Activated T-helper 1 cell treated with Interleukin-2 at 50 U/mL for 16 hours (primary cell): Measurements from ENCODE around the gene RAD23A.

Source experiments
- DNase-seq: peaks from one replicate; pipeline ENCODE4 v3.0.0-alpha.2; 2020; ENCODE audit warnings: low read depth

Gene RAD23A

DNA sequence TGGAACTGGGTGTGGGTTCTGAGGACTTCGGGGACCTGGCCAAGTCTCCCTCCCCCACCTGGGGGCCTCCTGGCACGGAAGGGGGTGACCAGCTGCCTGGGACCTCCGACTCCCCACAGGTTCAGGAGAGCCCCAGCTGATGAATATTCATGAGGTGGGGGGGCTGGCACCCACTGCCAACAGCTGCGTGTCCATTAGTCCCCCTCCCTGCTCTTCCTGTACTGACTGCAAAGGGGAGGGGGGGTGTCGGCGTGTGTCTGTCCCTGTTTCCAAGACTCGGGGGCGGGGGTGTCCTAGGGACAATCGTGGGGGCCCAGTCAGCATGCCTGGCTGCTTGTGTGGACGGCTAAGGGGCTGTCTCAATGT lies 39.0 kb downstream of the RAD23A start:
- DNase-seq, result no peak

DNA sequence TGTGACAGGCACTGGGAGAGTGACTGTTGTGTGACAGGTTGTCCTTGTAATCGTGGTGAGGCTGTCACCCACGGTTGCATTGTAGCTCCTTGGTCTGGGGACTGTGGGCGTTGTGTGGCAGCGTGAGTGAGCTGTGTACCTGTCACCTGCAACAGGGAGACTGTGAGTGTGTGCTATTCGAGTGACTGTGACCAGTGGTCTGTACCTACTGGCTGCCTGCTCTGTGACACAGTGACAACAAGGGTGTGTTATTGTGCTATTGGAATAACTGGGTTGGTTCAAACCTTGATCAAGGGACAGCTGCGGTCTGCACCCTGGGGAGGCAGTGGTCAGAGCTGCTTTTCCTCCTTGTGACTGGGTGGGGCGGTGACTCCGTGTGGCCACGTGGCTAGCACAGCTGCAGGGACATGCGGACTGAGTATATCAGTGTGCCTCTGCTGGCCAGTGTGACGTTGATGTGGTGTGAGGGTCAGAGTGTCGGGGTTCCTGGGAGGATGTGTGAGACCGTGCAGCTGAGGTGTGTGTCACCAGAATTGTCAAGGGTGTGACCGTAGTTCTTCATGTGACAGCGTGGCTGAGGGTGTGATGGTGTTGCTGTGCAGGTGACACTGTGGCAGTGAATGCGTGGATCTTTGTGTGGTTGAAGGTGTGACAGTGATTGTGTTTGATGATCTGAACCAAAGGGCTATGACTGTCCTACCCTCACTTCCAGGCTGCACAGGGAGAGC lies 39.6 kb downstream of the RAD23A start:
- no peak for DNase-seq

DNA sequence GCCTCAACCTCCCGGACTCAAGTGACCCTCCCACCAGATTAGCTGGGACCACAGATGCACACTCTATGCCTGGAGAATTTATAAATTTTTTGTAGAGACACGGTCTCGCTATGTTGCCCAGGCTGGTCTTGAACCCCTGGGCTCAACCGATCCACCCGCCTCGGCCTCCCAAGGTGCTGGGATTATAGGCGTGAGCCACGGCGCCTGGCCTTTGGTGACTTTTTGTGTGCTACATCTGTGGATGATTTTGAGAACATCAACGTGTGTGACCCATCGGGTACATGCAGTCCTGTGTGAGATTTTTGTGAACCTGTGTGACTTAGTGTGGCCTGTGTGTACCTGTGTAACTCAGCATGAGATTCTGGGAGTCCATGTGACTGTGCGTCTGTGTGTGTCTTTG lies 41.1 kb downstream of the RAD23A start:
- no peak for DNase-seq

DNA sequence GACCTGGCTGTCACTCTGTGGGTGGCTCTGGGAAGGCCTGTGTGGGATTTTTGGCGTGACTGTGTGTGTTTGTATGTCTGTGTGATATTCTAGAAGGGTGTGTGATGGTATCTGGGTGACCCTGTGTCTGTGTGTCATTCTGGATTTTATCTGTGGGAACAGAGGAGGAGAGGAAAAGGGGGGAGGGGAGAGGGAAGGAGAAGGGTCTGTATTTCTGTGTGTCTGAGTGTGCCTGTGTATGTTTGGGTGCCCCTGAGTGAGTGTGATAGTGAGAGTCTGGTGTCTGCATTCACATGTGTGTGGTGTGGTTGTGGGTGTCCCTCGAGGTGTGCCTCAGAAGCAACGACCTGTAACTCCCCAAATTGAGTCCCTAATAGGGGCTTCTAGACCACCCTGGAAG lies 41.5 kb downstream of the RAD23A start:
- no peak for DNase-seq

DNA sequence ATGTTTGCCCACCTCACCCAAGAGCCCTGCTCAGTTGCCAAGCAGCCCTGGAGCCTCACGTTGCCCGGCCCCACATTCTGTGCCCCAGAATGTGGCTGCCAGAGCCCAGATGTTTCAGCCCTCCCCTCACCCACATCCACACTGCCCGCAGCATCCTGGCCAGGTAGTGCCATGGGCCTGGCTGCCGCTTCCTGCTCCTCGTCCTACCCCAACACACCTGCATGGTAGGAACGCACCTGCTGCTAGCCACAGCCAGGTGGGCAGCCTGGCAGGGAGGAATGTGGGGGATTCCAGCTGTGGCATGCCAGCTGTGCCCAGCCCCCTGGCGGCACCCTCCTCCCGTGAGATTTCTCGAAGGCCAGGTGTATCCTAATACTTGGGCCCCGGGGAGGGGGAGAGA lies 42.1 kb downstream of the RAD23A start:
- no peak for DNase-seq

DNA sequence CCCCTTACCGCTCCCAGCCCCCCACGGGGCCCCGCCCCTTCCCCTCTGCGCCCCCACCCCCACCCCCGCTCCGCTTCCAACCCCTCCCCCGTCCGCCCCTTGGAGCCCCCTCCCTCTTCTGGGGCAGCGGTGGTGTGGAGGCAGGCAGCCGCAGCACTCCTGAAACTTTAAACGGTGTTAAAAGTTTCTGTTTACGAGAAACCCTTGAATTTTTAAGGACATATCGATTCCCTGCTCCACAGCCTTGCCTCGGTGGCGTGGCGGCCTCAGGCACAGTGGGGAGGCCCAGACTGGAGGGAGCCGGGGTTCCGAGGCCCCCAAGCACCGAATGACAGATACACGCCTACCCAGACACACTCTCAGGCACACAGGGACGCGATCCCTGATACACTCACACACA lies 44.8 kb downstream of the RAD23A start:
- DNase-seq, result no peak

DNA sequence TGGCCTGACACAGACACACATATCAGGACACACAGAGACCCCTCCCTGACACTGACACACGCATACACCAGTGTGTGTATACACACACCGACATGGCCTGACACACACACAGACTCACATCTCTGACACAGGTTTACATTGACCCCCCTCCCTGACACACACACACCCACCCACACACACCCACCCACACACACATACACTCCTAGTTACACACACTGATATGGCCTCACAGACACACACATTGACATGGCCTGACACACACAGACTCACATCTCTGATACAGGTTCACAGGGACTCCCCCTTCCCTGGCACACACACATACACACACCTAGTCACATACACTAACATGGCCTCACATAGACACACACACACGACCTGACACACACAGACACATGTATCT lies 45.2 kb downstream of the RAD23A start:
- DNase-seq, result no peak

DNA sequence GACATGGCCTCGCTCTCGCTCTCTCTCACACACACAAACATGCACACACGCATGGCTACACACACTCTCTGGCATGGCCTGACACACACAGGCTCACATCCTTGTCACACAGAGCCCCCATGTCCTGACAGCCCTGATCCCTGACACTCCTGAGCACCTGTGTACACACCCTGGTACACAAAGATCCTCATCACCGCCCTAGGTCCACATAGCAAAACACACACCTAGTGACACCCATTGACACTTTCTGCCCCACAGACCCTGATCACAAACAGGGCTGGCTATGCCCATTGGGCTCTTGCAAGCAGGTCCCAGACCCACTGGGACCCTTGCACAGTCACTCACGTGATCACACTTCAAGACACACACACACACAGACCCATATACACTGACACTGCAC lies 45.6 kb downstream of the RAD23A start:
- DNase-seq, result no peak

DNA sequence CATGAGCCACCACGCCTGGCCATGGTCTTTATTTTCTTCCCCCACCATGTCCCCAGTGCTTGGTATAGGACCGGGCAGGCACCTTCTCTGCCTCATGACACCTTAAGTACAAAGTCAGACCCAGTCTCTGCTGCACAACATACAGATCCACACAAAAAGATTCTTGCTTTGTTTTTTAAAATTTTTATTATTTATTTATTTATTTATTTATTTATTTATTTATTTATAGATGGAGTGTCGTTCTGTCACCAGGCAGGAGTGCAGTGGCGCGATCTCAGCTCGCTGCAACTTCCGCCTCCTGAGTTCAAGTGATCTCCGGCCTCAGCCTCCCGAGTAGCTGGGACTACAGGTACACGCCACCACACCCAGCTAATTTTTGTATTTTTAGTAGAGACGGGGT lies 47.1 kb downstream of the RAD23A start:
- no peak for DNase-seq

DNA sequence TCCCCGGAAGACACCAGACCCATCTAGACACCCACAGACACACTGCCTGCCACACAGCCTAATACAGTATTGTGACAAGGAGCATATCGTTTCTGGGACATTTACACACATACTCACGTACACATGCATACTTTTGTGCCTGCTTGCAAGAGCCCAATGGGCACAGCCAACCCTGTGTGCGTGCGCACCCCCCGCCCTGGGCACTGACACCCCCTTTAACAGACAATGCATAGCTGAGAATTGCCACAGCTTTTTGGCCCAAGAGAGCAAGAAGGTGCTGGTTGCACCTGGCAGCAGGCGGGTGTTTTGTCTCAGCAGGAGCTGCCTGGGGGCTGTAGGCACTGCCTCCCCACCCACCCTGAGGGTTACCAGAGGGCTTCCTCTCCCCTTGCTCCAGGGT lies 47.9 kb downstream of the RAD23A start:
- no peak for DNase-seq

DNA sequence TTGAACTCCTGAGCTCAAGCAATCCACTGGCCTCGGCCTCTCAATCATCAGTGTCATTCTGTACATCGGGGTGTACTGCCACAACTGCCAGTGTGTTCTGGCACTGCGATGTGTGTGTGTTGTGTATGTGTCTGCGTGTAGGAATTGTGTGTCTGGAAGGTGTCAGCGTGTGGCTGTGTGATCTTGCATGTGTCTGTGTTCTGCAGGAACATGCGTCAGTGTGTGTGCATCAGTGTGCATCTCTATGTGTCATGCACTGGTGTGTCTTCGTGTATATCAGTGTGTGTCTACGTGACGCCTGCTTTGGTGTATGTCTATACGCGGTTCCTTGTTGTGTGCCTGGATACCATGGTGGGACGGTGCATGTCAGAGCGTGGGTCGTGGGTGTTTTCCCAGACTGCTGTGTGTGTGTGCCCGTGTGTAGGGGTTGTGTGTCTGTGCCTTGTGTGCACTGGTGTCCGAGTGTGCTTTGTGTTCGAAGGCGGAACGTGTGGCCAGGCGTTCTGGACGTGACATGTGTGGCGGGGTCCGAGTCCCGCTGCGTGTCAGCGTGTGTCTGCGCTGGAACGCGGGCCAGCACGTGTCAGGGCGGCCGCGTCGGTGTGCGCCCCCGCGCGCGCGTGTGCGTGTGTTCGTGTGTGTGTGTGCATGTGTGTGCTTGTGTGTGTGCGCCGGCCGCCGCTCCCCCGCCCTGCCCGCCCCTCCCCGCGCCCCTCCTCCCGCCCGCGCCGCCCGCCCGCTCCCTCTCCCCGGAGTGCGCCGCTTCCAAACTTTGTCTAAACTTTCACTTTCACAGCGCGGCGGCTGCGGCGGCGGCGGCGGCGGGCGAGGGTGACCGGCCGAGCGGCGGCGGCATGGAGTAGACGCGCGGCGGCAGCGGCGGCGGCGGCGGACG lies 49.3 kb downstream of the RAD23A start, which contains the start of gene NFIX:
TSS of gene NFIX (plus strand) at position 775 of the 895 bp plus-strand sequence. CDS start 363 bp downstream, outside the sequence.
- peak; percentile 24 for DNase-seq

DNA sequence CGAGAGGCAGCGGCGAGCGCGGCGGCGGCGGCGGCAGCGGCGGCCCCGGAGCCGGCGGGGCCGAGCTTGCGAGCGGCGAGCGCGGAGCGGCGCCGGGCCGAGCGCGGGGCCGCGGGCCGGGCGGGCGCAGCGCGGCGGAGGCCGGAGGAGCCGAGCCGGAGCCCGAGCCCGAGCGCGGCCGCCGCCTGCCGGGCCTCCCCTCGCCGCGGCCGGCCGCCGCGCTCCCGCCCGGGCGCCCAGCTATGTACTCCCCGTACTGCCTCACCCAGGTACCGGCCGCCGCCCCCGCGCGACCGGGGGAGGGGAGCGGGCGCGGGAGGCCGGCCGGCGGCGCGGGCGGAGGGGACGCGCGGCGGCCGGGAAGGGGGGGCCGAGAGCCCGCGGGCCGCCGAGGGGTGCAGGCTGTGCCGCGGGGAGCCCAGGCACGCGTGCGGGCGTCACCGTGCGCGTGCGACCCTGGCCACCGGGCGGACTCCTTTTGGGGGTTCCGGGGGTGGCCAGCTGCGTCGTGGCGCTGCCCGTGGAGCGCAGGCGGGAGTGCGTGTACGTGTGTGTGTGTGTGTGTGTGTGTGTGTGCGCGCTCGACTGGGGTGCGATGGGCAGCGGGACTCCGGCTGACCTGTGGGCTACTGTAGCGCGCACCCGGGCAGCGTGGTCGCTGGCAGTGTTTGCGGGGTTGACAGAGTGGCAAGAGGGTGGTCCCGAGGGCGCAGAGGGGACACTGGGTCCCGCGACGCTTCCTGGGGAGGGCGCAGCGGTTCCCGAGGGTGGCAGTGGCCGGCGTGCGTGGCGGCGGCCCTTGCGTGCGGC lies 50.1 kb downstream of the RAD23A start:
- DNase-seq, result no peak

DNA sequence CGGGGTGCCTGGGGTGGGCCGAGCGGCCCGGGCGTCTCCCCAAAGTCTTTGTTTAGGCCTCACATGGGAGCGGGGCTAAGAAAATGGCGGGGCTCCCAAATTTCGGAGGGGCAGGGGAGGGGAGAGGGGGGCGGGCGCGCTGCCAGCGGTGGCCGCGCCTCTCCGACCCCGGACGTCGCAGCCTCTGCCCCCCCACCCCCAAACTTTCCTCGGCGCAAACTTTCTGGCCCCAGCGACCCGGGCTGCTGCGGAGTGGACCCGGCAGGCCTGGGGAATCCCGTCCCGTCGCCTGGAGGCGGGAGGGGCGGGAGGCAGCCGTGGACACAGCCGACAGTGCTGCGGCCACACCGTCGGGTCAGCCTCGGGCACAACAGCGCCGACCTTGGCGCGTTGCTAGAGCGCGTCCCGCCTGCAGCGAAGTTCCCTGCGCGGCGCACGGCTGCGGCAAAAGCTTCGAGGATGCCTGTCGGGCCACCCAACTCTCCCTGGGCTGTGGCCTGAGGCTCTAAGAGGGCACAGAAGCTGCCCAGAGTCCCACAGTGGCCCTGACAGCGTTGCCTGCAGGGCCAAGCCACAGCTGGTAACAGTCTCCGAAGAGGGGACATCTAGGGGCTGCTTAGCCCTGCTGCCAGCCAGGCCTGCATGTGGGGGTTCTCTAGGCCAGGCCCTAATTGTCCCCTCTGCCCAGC lies 50.9 kb downstream of the RAD23A start:
- DNase-seq, result no peak

DNA sequence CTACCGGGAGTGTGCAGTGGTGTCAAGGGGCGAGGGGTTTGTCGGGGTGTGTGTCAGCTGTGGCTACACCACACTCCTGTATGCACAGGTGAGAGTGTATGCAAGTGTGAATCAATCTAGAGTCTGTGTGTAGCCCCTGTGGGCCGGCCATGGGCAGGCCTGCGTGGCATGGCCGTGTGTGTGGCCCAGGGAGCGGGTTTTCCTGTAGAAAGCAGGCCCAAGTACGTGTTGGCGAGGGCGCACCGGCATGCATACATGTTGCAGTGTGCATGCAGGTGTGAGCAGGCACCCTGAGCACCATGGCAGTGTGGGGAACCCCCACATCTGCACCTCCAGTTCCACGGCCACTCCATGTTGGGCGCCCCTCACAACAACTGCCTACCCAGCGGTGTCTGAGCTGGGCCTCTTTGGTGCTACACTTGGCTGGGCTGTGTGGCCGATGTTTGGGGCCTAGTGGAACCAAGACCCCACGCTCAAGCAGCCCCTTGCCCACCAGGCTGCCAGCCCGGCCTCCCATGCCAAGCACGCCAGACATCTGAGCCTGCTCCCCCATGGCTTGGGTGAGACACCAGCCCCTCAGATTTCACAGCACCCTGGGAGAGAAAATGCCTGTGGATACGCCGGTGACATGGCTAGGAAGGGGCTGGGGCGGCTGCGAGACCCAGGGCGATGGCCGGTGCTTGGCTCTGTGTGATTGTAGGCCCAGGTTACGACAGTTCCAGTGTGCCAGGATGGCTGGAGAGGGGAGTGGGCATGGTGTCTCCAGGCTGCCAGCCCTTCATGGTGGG lies 51.7 kb downstream of the RAD23A start:
- DNase-seq, result no peak

DNA sequence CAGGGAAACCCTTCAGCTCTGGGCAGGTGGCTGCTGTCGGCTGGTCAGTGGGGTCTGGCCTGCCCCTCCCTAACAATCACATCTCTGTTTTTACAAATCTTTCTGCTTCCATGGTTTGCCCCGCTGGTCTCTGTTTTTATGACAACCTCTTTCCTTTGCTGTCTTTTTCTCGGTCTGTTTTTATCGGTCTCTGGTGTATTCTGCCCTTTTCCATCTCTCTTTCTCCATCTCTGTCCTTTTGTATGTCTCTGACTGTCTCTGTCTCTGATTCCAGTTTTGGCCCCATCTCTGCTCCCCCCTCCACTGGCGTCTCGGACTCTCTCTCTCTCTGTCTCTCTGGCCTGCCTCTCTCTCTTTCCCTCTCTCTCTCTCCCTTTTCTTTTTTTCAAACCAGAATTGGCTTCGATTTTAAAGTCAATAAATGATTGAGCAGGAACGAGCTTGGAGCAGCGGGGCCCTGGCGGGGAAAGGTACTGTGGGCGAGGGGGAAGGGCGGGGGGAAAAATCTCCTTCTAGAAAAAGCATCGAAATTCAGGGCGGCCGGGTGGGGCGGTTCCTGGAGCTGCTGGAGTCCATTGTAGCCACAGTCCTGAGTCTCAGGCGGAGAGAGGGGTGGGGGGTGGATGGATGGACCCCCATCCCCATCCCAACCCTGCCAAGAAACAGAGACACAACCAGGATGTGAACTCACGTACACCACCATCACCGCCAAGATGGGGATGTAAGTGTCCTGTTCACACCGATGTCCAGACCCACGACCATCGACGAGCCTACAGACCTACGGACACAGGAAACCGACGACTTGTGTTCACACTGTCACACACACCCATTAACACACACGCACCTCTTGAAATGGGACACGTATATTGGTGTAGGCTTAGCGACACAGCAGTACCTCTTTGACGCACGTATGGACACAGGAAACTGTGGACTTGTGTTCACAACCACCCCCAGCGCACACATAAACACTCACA lies 52.6 kb downstream of the RAD23A start:
- no peak for DNase-seq

DNA sequence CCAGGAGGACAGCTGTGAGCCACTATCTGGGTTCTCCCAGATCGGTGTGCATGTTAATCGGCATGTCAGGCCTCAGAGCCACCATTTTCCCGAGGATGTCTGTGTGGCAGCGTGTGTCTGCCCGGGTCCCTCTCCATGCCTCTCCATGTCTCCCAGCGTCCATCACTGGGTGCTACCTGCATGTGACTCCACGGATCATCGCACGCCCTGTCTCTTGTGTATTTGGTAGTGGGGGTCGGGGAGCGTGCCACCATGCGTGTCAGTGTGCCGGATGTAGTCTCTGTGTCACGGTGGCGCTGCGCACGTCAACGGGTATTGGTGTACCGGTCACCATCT lies 55.5 kb downstream of the RAD23A start:
- no peak for DNase-seq

DNA sequence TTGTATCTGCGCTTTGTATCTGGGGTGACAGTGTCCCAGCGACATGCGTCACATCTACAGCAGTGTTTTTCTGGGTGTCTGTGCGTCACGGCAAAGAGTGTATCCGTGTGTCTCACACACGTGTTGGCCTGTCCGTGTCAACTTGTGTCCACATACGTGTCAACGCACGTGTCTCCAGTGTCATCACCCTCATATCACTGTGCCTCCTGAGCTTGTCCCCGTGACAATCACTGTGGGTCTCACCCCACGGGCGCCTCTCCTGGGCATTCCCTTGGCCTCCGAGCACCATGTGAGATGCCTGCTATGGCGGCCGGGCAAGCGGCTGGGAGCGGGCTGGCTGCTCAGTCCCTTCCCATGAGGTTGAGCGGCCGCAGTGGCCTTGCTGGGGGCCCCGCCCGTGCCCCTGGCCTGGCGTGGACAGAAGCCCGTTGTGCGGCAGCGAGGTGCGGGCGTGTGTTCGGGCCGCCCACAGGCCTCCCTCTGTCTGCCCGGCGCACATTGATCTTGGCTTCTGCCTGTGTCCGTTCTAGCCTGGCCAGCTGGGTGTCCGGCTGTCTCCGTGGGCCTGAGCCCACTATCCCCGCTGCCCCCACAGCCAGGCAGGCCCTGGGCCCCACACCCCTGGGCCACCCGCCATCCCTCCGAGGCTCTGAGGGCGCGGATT lies 56.0 kb downstream of the RAD23A start:
- DNase-seq, result no peak

DNA sequence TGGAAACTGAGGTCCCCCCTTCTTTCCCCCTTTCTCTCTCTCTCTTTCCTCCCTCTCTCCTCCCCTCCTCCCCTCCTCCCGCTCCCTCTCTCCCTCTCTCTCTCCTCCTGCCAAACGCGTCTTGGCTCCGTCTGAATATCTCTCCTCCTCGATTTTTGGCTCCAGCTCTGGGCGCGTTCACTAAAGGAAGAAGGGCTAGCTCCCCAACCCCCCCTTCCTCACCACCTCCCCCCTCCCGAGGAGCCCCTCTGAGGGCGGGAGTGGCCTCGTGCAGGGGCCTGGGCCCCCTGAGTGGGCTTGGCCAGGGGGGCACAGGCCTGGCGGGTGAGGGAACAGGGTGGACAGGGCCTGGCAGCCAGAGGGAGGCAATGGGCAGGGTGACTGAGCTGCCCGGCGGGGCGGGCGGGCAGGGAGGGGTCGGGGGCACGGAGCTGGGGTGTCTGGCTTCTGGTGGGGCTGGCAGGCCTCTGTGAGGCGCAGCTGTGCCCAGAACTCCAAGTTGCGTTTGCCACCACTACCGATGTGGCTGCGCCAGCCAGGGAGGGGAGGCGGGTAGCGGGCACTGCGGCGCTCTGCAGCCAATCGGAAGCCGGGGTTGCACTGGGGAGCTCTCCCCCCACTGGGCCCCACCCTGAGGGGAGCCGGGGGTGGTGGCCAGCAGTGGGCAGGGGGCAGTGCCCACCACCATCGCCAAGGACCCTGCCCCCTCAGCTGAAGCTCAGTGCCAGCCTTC lies 56.7 kb downstream of the RAD23A start:
- no peak for DNase-seq

DNA sequence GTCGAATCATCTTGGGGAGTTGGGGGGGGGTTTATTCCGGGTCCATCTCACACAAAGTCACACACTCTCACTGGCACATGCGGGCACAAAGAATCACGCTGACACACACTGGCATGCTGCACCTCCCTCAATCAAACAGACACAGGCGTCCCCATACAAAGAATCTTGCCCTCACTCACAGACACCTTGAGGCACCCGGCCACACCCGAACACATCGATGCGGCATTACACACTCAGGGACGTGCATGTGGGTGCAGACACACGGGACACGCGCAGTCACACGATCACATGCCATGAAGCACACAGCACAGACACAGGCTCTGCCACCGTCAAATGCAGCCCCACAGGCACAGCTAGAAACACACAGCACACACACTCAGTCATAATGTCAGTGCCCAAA lies 57.4 kb downstream of the RAD23A start:
- no peak for DNase-seq
